Karpas-422 (cell line): ENCODE measurements around the gene NLGN1. TPM values are rescaled to one million over a fixed set of nuclear protein-coding genes. Genes with fewer than 3 reads are reported as not detected.
"Not testable (repeated sequence)": the region's sequence is repeated elsewhere in the genome, so short reads cannot be mapped to it uniquely, and the experiment has no call there.

Experiments
- DNase-seq: peaks from one replicate; pipeline ENCODE4 v3.0.0-alpha.2; 2015
- H2AFZ ChIP-seq: fragments of 200-600 bp; sonication (generic); 2 replicates; pipeline ENCODE4 v1.6.1; 2014; ENCODE audit warnings: antibody characterized with exemption, low read length, mixed read lengths
- H3K27ac ChIP-seq: fragments of 200-600 bp; sonication (generic); 2 replicates; pipeline ENCODE4 v1.5.1; 2014; ENCODE audit warnings: mild to moderate bottlenecking, low read length, moderate library complexity
- H3K27me3 ChIP-seq: fragments of 200-600 bp; sonication (generic); 2 replicates; pipeline ENCODE4 v1.6.1; 2014; ENCODE audit warnings: low read length, mixed read lengths
- H3K36me3 ChIP-seq: fragments of 200-600 bp; sonication (generic); 2 replicates; pipeline ENCODE4 v1.6.1; 2014; ENCODE audit warnings: low read length, mixed read lengths; ENCODE audit not compliant: insufficient read depth
- H3K4me1 ChIP-seq: fragments of 200-600 bp; sonication (generic); 2 replicates; pipeline ENCODE4 v1.6.1; 2014; ENCODE audit warnings: mild to moderate bottlenecking, low read length, mixed read lengths
- H3K4me2 ChIP-seq: fragments of 200-600 bp; sonication (generic); 2 replicates; pipeline ENCODE4 v1.6.1; 2014; ENCODE audit warnings: low read length, low read depth, mild to moderate bottlenecking; ENCODE audit not compliant: poor library complexity, severe bottlenecking
- H3K4me3 ChIP-seq: fragments of 200-600 bp; sonication (generic); 2 replicates; pipeline ENCODE4 v1.5.1; 2014; ENCODE audit warnings: mild to moderate bottlenecking, antibody characterized with exemption, low read length, mixed read lengths
- H3K79me2 ChIP-seq: fragments of 200-600 bp; sonication (generic); 2 replicates; pipeline ENCODE4 v1.6.1; 2014; ENCODE audit warnings: mild to moderate bottlenecking, low read length, mixed read lengths
- H3K9ac ChIP-seq: fragments of 200-600 bp; sonication (generic); 2 replicates; pipeline ENCODE4 v1.6.0; 2014; ENCODE audit warnings: low read length
- H3K9me2 ChIP-seq: fragments of 200-600 bp; sonication (generic), shearing (Covaris generic); replicated peaks from 2 replicates; pipeline ENCODE4 v1.6.0; 2014; ENCODE audit warnings: mild to moderate bottlenecking, low read length, moderate library complexity; ENCODE audit not compliant: insufficient read depth
- H3K9me3 ChIP-seq: fragments of 300-700, 200-600 bp; sonication (generic); 2 replicates; pipeline ENCODE4 v1.6.1; 2014; ENCODE audit warnings: low read length, mixed read lengths
- H4K20me1 ChIP-seq: fragments of 200-600 bp; sonication (generic); 2 replicates; pipeline ENCODE4 v1.6.1; 2014; ENCODE audit warnings: mild to moderate bottlenecking, antibody characterized with exemption, low read length, low read depth; ENCODE audit not compliant: insufficient read depth
- total RNA-seq: library from RNA; depleted of rRNA; stranded (reverse); fragments of >200 nt; shearing (Covaris generic); gene quantifications from 2 replicates; pipeline ENCODE4 v1.2.3, GENCODE V29; 2014; ENCODE audit warnings: low replicate concordance

Gene NLGN1
- total RNA-seq, 1 experiment from 2014 or later = not detected

GRCh38 chr3:174229916-174230315, 832.4 kb downstream of the NLGN1 start:
- Histone ChIP-seq H4K20me1 (no peaks in the 10 kb centered on the region), H3K4me2 (no peak overlapping the region), H2AFZ (no peak overlapping the region), H3K79me2 (no peaks in the 10 kb centered on the region), H3K9ac (no peak overlapping the region), H3K36me3 (no peaks in the 10 kb centered on the region), H3K27me3 (no peaks in the 10 kb centered on the region), H3K4me3 (no peak overlapping the region), H3K27ac (no peak overlapping the region), H3K4me1 (no peaks in the 10 kb centered on the region), H3K9me2 (no peaks in the 10 kb centered on the region), H3K9me3 (peaks cover 11% of the 10 kb centered on the region)
- DNase-seq = no peak

DNA sequence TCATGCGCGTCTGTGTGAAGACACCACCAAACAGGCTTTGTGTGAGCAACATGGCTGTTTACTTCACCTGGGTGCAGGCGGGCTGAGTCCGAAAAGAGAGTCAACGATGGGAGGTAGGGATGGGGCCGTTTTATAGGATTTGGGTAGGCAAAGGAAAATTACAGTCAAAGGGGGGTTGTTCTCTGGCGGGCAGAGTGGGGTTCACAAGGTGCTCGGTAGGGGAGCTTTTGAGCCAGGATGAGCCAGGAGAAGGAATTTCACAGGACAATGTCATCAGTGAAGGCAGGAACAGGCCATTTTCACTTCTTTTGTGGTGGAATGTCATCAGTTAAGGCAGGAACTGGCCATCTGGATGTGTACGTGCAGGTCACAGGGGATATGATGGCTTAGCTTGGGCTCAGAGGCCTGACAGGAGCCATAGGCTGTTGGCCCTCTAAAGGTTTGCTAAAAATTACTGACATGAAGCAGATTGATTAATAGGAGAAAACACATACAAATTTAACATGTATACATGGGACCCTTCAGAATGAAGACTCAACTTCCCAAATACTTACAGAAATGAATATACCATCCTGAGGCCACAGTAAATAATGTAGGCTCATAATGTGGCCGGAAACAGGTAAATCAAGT, 834.6 kb downstream of the NLGN1 start:
- not testable (repeated sequence) for H3K9me3 ChIP-seq, H3K4me2 ChIP-seq, H4K20me1 ChIP-seq, H3K27ac ChIP-seq, H3K27me3 ChIP-seq, DNase-seq, H3K9me2 ChIP-seq, H3K4me3 ChIP-seq, H3K79me2 ChIP-seq, H3K9ac ChIP-seq, H2AFZ ChIP-seq, H3K4me1 ChIP-seq, H3K36me3 ChIP-seq

DNA sequence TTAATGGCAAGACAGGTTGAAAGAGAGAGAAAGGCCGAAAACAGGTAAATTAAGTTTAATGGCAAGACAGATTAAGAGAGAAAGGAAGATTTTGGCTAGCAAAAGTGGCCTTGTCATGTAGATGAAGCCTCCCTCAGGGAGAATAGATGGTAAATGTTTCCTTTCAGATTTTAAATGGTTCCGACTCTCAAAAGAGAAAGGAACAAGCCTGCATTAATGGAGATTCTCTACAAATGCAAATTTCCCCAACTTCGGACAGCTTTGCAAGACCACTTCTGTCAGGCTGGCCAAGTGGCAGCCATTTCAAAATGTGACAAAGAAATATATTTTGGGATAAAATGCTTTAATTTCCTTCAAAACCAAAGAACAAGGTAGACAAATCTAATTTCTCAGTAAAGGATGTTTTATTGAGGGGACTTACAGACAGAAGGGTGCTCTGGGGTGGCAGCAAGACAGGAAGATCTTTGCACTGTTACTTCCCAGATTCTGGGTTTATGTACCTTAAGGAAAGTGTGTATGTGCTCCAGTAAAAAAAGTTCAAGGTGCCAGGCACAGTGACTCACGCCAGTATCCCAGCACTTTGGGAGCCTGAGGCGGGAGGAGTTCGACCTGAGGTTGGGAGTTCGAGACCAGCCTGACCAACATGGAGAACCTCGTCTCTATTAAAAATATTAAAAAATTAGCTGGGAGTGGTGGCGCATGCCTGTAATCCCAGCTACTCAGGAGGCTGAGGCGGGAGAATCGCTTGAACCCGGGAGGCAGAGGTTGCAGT, 835.3 kb downstream of the NLGN1 start:
- H3K4me2 ChIP-seq = no peak overlapping the region
- H2AFZ ChIP-seq = no peak overlapping the region
- peaks cover 7% of the 10 kb centered on the region; the same call in 1 of the 2 replicates for H3K9me3 ChIP-seq
- H3K9me2 ChIP-seq = no peaks in the 10 kb centered on the region
- no peaks in the 10 kb centered on the region for H3K27me3 ChIP-seq
- no peaks in the 10 kb centered on the region for H3K79me2 ChIP-seq
- no peak overlapping the region for H3K4me3 ChIP-seq
- no peak overlapping the region for H3K27ac ChIP-seq
- H3K9ac ChIP-seq = no peak overlapping the region
- H3K36me3 ChIP-seq = no peaks in the 10 kb centered on the region
- H4K20me1 ChIP-seq = no peaks in the 10 kb centered on the region
- no peak for DNase-seq
- H3K4me1 ChIP-seq = no peaks in the 10 kb centered on the region

- no peak overlapping the region for H2AFZ ChIP-seq
Observed at GRCh38 chr3:174233511-174233910, 836.0 kb downstream of the NLGN1 start.

DNA sequence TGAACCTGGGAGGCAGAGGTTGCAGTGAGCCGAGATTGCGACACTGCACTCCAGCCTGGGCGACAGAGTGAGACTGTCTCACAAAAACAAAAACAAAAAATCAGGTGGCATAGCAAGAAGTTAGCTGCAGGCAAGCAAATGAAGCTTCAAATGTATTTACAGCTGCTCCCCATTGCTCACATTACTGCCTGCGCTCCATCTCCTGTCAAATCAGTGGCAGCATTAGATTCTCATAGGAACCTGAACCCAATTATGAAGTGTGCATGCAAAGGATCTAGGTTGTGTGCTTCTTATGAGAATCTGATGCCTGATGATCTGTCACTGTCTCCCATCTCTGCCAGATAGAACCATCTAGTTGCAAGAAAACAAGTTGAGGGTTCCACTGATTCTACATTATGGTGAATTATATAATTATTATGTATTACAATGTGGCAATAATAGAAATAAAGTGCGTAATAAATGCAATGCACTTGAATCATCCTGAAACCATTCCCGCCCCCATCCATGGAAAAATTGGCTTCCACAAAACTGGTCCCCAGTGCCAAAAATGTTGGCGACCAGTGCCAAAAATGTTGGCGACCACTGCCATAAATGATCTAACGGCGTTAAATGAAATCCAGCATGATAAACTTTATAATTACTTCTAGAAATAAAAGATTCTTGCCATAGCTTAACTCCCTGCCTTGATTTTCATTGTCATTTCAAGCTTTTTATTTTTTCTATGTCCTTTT, 844.9 kb downstream of the NLGN1 start:
- Histone ChIP-seq H3K4me1 (no peaks in the 10 kb centered on the region), H3K79me2 (no peaks in the 10 kb centered on the region), H3K27me3 (no peaks in the 10 kb centered on the region), H2AFZ (no peak overlapping the region), H3K4me2 (no peak overlapping the region), H3K9me2 (no peaks in the 10 kb centered on the region), H3K9me3 (peaks cover 12% of the 10 kb centered on the region), H3K9ac (no peak overlapping the region), H3K4me3 (no peak overlapping the region), H4K20me1 (no peaks in the 10 kb centered on the region), H3K27ac (no peak overlapping the region), H3K36me3 (no peaks in the 10 kb centered on the region)
- no peak for DNase-seq

More at GRCh38 chr3:174233511-174233910, 836.0 kb downstream of the NLGN1 start:
- Histone ChIP-seq H3K27me3 (no peaks in the 10 kb centered on the region), H3K4me1 (no peaks in the 10 kb centered on the region), H3K9ac (no peak overlapping the region), H3K27ac (no peak overlapping the region), H3K9me2 (no peaks in the 10 kb centered on the region), H4K20me1 (no peaks in the 10 kb centered on the region), H3K36me3 (no peaks in the 10 kb centered on the region), H3K9me3 (peaks cover 7% of the 10 kb centered on the region; the same call in 1 of the 2 replicates), H3K79me2 (no peaks in the 10 kb centered on the region), H3K4me3 (no peak overlapping the region), H3K4me2 (no peak overlapping the region)
- no peak for DNase-seq

DNA sequence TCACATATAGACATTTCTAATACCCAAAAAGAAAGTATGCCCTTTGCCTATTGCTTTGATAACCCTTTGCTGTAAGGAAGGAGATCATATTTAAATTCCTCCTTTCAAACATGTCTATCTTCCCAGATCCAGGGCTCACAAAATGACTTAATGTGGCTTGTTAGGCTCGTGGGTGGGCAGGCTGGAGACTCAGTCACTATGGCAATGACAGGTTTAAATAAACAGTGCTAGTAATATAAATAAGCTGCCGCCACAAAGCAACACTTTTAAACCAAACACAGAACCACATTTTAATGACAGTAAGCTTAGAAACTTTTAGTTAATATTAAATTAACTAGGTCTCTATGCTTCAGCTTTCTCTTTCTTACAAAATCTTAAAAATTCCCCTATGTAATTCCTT, 845.6 kb downstream of the NLGN1 start:
- Histone ChIP-seq H2AFZ (no peak overlapping the region), H3K4me3 (no peak overlapping the region), H3K4me1 (no peaks in the 10 kb centered on the region), H3K4me2 (no peak overlapping the region), H3K9ac (no peak overlapping the region), H3K27ac (no peak overlapping the region), H3K9me3 (peaks cover 18% of the 10 kb centered on the region), H3K27me3 (no peaks in the 10 kb centered on the region), H3K9me2 (no peaks in the 10 kb centered on the region), H3K79me2 (no peaks in the 10 kb centered on the region), H4K20me1 (no peaks in the 10 kb centered on the region), H3K36me3 (no peaks in the 10 kb centered on the region)
- no peak for DNase-seq

DNA sequence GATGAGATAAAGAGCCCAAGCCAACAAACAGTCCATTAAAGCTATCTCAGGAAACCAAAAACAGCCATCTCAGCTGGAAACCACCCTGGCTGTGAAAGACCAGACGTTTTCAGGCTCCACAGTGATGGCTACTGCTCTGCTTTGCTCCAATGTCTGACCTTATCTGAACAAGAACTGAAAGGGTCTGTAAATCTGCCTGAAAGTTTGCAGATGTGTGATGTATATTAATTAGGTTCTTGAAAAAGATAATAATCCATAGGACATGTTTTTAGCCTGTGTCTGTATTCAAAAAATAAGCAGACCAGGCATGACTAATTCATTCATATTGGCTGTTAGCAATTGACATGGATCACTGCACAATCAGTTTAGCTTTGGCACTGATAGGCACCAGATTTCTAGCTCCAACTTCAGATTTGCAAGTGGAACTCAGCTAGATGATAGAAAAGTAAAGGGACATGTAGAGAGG, 850.2 kb downstream of the NLGN1 start:
- no peaks in the 10 kb centered on the region for H3K36me3 ChIP-seq
- H3K27ac ChIP-seq = no peak overlapping the region
- H3K4me3 ChIP-seq = no peak overlapping the region

GRCh38 chr3:174251681-174252080, 854.1 kb downstream of the NLGN1 start:
- Histone ChIP-seq H2AFZ (no peak overlapping the region), H3K9me2 (no peaks in the 10 kb centered on the region), H3K79me2 (no peaks in the 10 kb centered on the region), H3K4me2 (no peak overlapping the region), H3K4me1 (no peaks in the 10 kb centered on the region), H3K36me3 (no peaks in the 10 kb centered on the region), H3K4me3 (no peak overlapping the region), H3K9ac (no peak overlapping the region), H4K20me1 (no peaks in the 10 kb centered on the region), H3K9me3 (peaks cover 21% of the 10 kb centered on the region), H3K27me3 (no peaks in the 10 kb centered on the region), H3K27ac (no peak overlapping the region)
- no peak for DNase-seq

More for the DNA sequence above, 850.2 kb downstream of the NLGN1 start:
- Histone ChIP-seq H3K79me2 (no peaks in the 10 kb centered on the region), H3K9ac (no peak overlapping the region), H2AFZ (no peak overlapping the region), H4K20me1 (no peaks in the 10 kb centered on the region), H3K4me2 (no peak overlapping the region), H3K27me3 (no peaks in the 10 kb centered on the region), H3K4me1 (no peaks in the 10 kb centered on the region), H3K9me3 (peaks cover 18% of the 10 kb centered on the region), H3K9me2 (no peaks in the 10 kb centered on the region)
- no peak for DNase-seq
